Measurements from ENCODE around the gene MTUS2. TPM values are rescaled to one million over a fixed set of nuclear protein-coding genes. Genes with fewer than 3 reads are reported as not detected.

MTUS2 gene
- total RNA-seq, 1 experiment from 2014 or later, result 0.11 TPM

DNA sequence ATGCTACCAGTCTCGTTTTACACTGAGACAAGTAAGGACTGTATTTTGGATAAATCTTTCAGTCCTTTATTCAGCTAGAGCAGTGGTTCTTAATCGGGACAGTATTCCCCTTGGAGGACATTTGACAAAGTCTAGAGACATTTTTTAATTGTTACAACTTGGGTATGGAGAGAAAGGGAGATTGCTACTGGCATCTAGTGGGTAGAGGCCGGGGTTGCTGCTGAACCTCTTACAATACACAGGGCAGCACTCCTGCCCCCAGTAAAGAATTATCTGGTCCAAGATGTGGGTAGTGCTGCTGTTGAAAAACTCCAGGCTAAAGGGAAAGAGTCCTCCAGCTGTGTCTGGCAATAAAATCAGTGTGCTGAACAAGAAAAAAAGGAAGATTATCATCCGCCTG, 440.5 kb downstream of the MTUS2 start:
- Histone ChIP-seq H3K27me3 (replicated peaks; ENCODE audit: insufficient read depth, low read depth, low read length, poor library complexity) (peaks cover 40% of the 10 kb centered on the region), H3K4me3 (ENCODE audit: low read depth, low read length, poor library complexity, severe bottlenecking) (no peak overlapping the region), H3K27ac (ENCODE audit: low read depth, low read length, poor library complexity, severe bottlenecking) (no peak overlapping the region), H3K36me3 (ENCODE audit: insufficient read depth, low read length, poor library complexity, severe bottlenecking) (no peaks in the 10 kb centered on the region), H3K4me1 (ENCODE audit: insufficient read depth, low read length, poor library complexity, severe bottlenecking) (no peaks in the 10 kb centered on the region), H3K9me3 (ENCODE audit: low read depth, low read length, poor library complexity, severe bottlenecking) (no peaks in the 10 kb centered on the region)
- TF ChIP-seq CTCF (conservative IDR thresholded peaks at IDR 0.05; ENCODE audit: low read depth, low read length), result peak; percentile 31; the same call in 1 of the 2 replicates
- TF ChIP-seq EZH2 (IDR thresholded peaks at IDR 0.05; ENCODE audit: borderline replicate concordance, low read depth, low read length, poor library complexity, severe bottlenecking), result no peak
- intact Hi-C loops (cut with micrococcal nuclease; ENCODE audit: unreplicated experiment), result no loop called here
- ChIA-PET CTCF (no interaction called here), POLR2A (ENCODE audit: low non-redundant PET) (no interaction called here)
- no TSS peak for BruUV-seq (replicated peaks)
- peak; percentile 12 for DNase-seq (ENCODE audit: low spot score)

DNA sequence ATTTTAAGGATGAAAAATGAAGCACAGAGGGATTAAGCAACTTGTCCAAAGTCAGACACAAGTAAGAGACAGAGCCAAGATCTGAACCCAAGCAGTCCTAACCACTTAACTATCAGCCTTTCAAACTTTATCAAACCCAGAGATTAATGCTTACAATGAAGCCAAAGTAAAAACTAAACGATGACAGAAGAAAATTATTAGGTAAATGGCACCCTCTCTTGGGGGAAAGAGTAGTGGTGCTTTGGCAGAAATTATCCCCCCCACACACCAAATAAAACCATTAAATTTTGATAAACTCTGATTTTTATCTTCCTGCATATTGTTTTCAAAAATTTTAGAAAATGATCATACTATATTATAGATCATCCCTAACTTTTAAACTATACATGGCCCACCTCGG, 446.1 kb downstream of the MTUS2 start:
- ChIA-PET POLR2A (ENCODE audit: low non-redundant PET) (no interaction called here), CTCF (no interaction called here)
- Histone ChIP-seq H3K27me3 (replicated peaks; ENCODE audit: insufficient read depth, low read depth, low read length, poor library complexity) (peaks cover 27% of the 10 kb centered on the region), H3K4me3 (ENCODE audit: low read depth, low read length, poor library complexity, severe bottlenecking) (no peak overlapping the region), H3K27ac (ENCODE audit: low read depth, low read length, poor library complexity, severe bottlenecking) (no peak overlapping the region), H3K36me3 (ENCODE audit: insufficient read depth, low read length, poor library complexity, severe bottlenecking) (no peaks in the 10 kb centered on the region), H3K4me1 (ENCODE audit: insufficient read depth, low read length, poor library complexity, severe bottlenecking) (no peaks in the 10 kb centered on the region), H3K9me3 (ENCODE audit: low read depth, low read length, poor library complexity, severe bottlenecking) (no peaks in the 10 kb centered on the region)
- intact Hi-C loops (cut with micrococcal nuclease; ENCODE audit: unreplicated experiment), result no loop called here
- TF ChIP-seq CTCF (conservative IDR thresholded peaks at IDR 0.05; ENCODE audit: low read depth, low read length) (0 out of 2 replicates have a peak, but pooled peaks have one; percentile 19), EZH2 (IDR thresholded peaks at IDR 0.05; ENCODE audit: borderline replicate concordance, low read depth, low read length, poor library complexity, severe bottlenecking) (no peak)
- BruUV-seq (replicated peaks), result no TSS peak
- no peak for DNase-seq (ENCODE audit: low spot score)

DNA sequence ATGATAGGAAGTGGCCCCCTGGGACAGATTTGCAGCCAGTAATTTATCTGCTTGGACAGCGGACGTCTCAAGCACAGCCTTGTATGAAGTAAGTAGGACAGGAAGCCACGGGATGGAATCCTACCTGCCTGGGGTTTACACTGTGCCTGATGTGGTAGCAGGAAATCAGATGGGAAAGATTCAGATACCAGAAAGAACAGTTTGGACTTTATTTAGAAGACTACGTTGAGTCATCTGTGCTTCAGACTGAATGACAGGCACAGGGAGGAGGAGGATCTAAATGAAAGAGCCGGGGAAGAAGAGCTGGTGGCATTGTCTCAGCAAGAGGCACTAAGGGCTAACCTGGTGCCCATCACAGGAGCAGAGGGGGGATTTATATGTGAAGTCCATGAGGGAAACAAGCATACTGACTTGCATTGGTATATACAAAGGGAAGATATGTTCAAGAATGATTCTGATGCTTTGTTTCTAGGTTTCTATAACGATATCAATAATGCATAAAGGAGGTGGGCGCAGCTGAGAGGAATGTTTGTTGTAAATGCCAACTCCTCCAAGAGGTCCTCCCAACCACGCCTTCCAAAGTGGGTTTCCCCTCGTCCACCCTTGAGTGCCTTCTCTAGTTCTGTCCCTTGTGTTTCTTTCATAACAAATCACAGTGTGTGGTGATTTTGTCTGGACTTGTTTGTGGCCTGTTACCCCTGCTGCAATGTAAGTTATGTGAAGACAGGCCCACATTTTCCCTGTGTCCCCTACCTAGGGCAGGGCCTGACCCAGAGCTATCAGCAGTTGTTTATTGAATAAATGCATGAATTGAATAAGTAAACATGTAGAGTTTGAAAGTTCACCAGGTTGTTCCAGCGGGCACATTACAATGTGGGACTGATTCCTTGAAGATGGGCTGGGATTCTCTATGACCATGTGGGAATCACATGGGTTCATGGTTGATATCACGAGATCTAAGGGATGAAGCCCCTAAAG, 446.9 kb downstream of the MTUS2 start:
- CTCF ChIA-PET, result no interaction called here
- Histone ChIP-seq H3K27ac (ENCODE audit: low read depth, low read length, poor library complexity, severe bottlenecking) (no peak overlapping the region), H3K4me3 (ENCODE audit: low read depth, low read length, poor library complexity, severe bottlenecking) (no peak overlapping the region), H3K9me3 (ENCODE audit: low read depth, low read length, poor library complexity, severe bottlenecking) (no peaks in the 10 kb centered on the region), H3K27me3 (replicated peaks; ENCODE audit: insufficient read depth, low read depth, low read length, poor library complexity) (peaks cover 29% of the 10 kb centered on the region), H3K4me1 (ENCODE audit: insufficient read depth, low read length, poor library complexity, severe bottlenecking) (no peaks in the 10 kb centered on the region), H3K36me3 (ENCODE audit: insufficient read depth, low read length, poor library complexity, severe bottlenecking) (no peaks in the 10 kb centered on the region)
- intact Hi-C loops (cut with micrococcal nuclease; ENCODE audit: unreplicated experiment), result no loop called here
- no peak for TF ChIP-seq EZH2 (IDR thresholded peaks at IDR 0.05; ENCODE audit: borderline replicate concordance, low read depth, low read length, poor library complexity, severe bottlenecking)
- TF ChIP-seq CTCF (conservative IDR thresholded peaks at IDR 0.05; ENCODE audit: low read depth, low read length), result no peak
- POLR2A ChIA-PET (ENCODE audit: low non-redundant PET), result no interaction called here
- no peak for DNase-seq (ENCODE audit: low spot score)
- BruUV-seq (replicated peaks), result no TSS peak
